ENCODE results near the gene CDH12. TPM values are rescaled to one million over a fixed set of nuclear protein-coding genes. Genes with fewer than 3 reads are reported as not detected.

Gene CDH12
- total and polyA plus RNA-seq, 10 donors, result 0.32 TPM; not detected in 9

DNA sequence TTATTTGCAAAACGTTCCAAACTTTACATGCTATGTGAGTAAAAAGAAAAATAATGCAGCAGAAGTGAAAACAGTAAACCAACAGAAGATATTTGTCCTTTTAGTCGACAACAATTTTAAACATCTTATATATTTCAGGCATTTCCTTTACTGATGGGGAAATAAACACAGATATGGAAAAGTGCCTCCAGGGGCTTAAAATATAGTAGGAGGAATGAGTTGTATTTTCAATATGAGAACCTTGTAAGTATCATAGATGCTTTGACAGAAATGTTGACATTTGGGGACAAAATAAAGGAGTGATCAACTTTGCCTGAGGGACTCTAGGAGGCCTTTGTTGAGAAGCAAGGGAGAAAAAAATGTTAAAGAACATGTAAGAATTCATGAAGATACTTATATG is 1043.5 kb downstream of the CDH12 start:
- no peak for TF ChIP-seq POLR2A (IDR thresholded peaks at IDR 0.05)
- no peak for TF ChIP-seq POLR2AphosphoS5 (IDR thresholded peaks at IDR 0.05)
- TF ChIP-seq CTCF (IDR thresholded peaks at IDR 0.05 in 8 of 11, conservative IDR thresholded peaks at IDR 0.05 in 3 of 11), result no peak
- DNase-seq, result no peak
- 33 to 66% (median 49%) methylated on average over 2 of the region's 2 CpGs for WGBS, 5 donors
- intact Hi-C loops (cut with DNase I; ENCODE audit: low total_unique reads), result no loop called here
- Histone ChIP-seq H3K27ac (no peak overlapping the region), H3K4me3 (no peak overlapping the region), H3K36me3 (no peaks in the 10 kb centered on the region), H3K27me3 (replicated peaks in 1 of 7) (no peaks in the 10 kb centered on the region), H3K9me3 (no peaks in the 10 kb centered on the region), H3K4me1 (no peaks in the 10 kb centered on the region)

GRCh38 chr5:21807953-21808352 is 1045.2 kb downstream of the CDH12 start:
- Histone ChIP-seq H3K27me3 (replicated peaks in 1 of 7) (no peaks in the 10 kb centered on the region), H3K4me1 (no peaks in the 10 kb centered on the region), H3K4me3 (no peak overlapping the region), H3K9me3 (no peaks in the 10 kb centered on the region), H3K36me3 (no peaks in the 10 kb centered on the region), H3K27ac (no peak overlapping the region)
- DNase-seq, result no peak
- WGBS, 5 donors, result 44 to 69% (median 48%) methylated on average over 5 of the region's 5 CpGs
- intact Hi-C loops (cut with DNase I; ENCODE audit: low total_unique reads), result no loop called here
- no peak for TF ChIP-seq CTCF (IDR thresholded peaks at IDR 0.05 in 8 of 11, conservative IDR thresholded peaks at IDR 0.05 in 3 of 11)
- no peak for TF ChIP-seq POLR2A (IDR thresholded peaks at IDR 0.05)
- no peak for TF ChIP-seq POLR2AphosphoS5 (IDR thresholded peaks at IDR 0.05)

DNA sequence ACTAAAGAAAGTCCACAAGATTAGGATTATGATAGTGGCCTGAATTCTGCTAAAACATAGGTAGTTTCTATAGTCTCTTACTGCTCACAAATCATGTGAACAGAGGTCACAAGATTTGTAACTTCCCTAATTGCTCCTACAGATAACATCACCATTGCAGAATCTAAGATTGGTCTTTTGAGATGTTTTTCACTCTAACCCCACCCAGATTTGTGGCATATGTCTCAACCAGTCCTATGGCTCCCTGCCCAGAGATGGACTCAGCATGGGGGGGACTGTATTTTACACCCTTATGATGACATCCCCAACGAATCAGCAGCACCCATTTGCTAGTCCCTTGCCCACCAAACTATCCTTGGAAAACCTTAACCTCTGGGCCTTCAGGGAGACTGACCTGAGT is 1046.2 kb downstream of the CDH12 start:
- no peak overlapping the region for H3K4me3 ChIP-seq
- WGBS, 5 donors, result 0 to 37% (median 0%) methylated on average over 1 of the region's 1 CpG
- TF ChIP-seq POLR2A (IDR thresholded peaks at IDR 0.05) (no peak), CTCF (IDR thresholded peaks at IDR 0.05 in 8 of 11, conservative IDR thresholded peaks at IDR 0.05 in 3 of 11) (no peak), POLR2AphosphoS5 (IDR thresholded peaks at IDR 0.05) (no peak)
- H3K36me3 ChIP-seq, result no peaks in the 10 kb centered on the region
- no peaks in the 10 kb centered on the region for H3K9me3 ChIP-seq
- H3K27ac ChIP-seq, result no peak overlapping the region
- intact Hi-C loops (cut with DNase I; ENCODE audit: low total_unique reads), result no loop called here
- no peaks in the 10 kb centered on the region for H3K4me1 ChIP-seq
- H3K27me3 ChIP-seq (replicated peaks in 1 of 7), result no peaks in the 10 kb centered on the region
- DNase-seq, result no peak

- Histone ChIP-seq H3K27me3 (replicated peaks in 1 of 7) (no peaks in the 10 kb centered on the region), H3K4me1 (no peaks in the 10 kb centered on the region), H3K27ac (no peak overlapping the region), H3K9me3 (no peaks in the 10 kb centered on the region), H3K4me3 (no peak overlapping the region), H3K36me3 (no peaks in the 10 kb centered on the region)
- 51 to 77% (median 56%) methylated on average over 3 of the region's 3 CpGs for WGBS, 5 donors
- no peak for TF ChIP-seq POLR2A (IDR thresholded peaks at IDR 0.05)
- no peak for TF ChIP-seq POLR2AphosphoS5 (IDR thresholded peaks at IDR 0.05)
- TF ChIP-seq CTCF (IDR thresholded peaks at IDR 0.05 in 8 of 11, conservative IDR thresholded peaks at IDR 0.05 in 3 of 11), result no peak
- no peak for DNase-seq
- intact Hi-C loops (cut with DNase I; ENCODE audit: low total_unique reads), result no loop called here
Observed at GRCh38 chr5:21806271-21806670, 1046.9 kb downstream of the CDH12 start.
